ENCODE results near the gene SPESP1.

- no peak for TF ChIP-seq CTCF (IDR thresholded peaks at IDR 0.05 in 8 of 11, conservative IDR thresholded peaks at IDR 0.05 in 3 of 11)
- TF ChIP-seq POLR2A (IDR thresholded peaks at IDR 0.05) = no peak
These were observed 61.4 kb downstream of the SPESP1 start for GRCh38 chr15:68991723-68992122.
